ENCODE measurements around the gene FUT9.

Gene FUT9

GRCh38 chr6:96235927-96236326 is 220.2 kb downstream of the FUT9 start:
- Histone ChIP-seq H3K23ac (ENCODE audit: low read depth, low read length, poor library complexity) (no peak overlapping the region), H2BK15ac (ENCODE audit: low read length) (no peak overlapping the region), H2BK120ac (ENCODE audit: low read depth, low read length) (no peak overlapping the region), H3K4me3 (ENCODE audit: low read length in 2 of 2) (no peak overlapping the region), H3K4ac (ENCODE audit: low read length) (no peak overlapping the region), H4K91ac (ENCODE audit: low read depth, low read length, poor library complexity) (no peak overlapping the region), H3K79me1 (ENCODE audit: low read depth, low read length) (no peaks in the 10 kb centered on the region), H2BK5ac (ENCODE audit: low read length) (no peak overlapping the region), H3K4me2 (ENCODE audit: insufficient read depth, low read length, poor library complexity, severe bottlenecking) (no peak overlapping the region), H3K9me3 (replicated peaks in 1 of 2; ENCODE audit: control insufficient read depth in 2 of 2, insufficient read depth in 1 of 2, low read depth in 1 of 2, low read length in 2 of 2) (no peaks in the 10 kb centered on the region), H3K27me3 (ENCODE audit: control insufficient read depth in 3 of 3, insufficient read depth in 3 of 3, low read depth in 1 of 3, low read length in 3 of 3) (no peaks in the 10 kb centered on the region), H2BK12ac (ENCODE audit: low read length) (no peak overlapping the region), H3K18ac (ENCODE audit: low read length) (no peak overlapping the region), H3K14ac (ENCODE audit: low read length) (no peak overlapping the region), H2AK5ac (ENCODE audit: low read depth, low read length) (no peak overlapping the region), H3K27ac (replicated peaks; ENCODE audit: low read length) (no peak overlapping the region), H3K36me3 (replicated peaks in 1 of 2; ENCODE audit: control insufficient read depth in 2 of 2, insufficient read depth in 2 of 2, low read length in 2 of 2) (no peaks in the 10 kb centered on the region), H3K9ac (ENCODE audit: low read depth, low read length, poor library complexity) (no peak overlapping the region), H2AFZ (ENCODE audit: low read length) (no peak overlapping the region), H4K8ac (ENCODE audit: low read depth, low read length) (no peak overlapping the region), H3K4me1 (ENCODE audit: control insufficient read depth in 2 of 2, insufficient read depth in 1 of 2, low read depth in 1 of 2, low read length in 2 of 2) (peaks cover 0 to 4% of the 10 kb centered on the region in 2 donors)
- WGBS, 2 donors (ENCODE audit: extremely low coverage in 2 of 2, insufficient read length in 2 of 2, insufficient replicate concordance in 1 of 2), result no CpG with 5 or more reads among the region's 5 CpGs
- DNase-seq (ENCODE audit: low spot score), result no peak

GRCh38 chr6:96236471-96236870 is 220.7 kb downstream of the FUT9 start:
- Histone ChIP-seq H3K18ac (ENCODE audit: low read length) (no peak overlapping the region), H2BK120ac (ENCODE audit: low read depth, low read length) (no peak overlapping the region), H3K4ac (ENCODE audit: low read length) (no peak overlapping the region), H2AK5ac (ENCODE audit: low read depth, low read length) (no peak overlapping the region), H2BK5ac (ENCODE audit: low read length) (no peak overlapping the region), H3K4me2 (ENCODE audit: insufficient read depth, low read length, poor library complexity, severe bottlenecking) (no peak overlapping the region), H2BK12ac (ENCODE audit: low read length) (no peak overlapping the region), H2BK15ac (ENCODE audit: low read length) (no peak overlapping the region), H3K36me3 (replicated peaks in 1 of 2; ENCODE audit: control insufficient read depth in 2 of 2, insufficient read depth in 2 of 2, low read length in 2 of 2) (no peaks in the 10 kb centered on the region), H3K27ac (replicated peaks; ENCODE audit: low read length) (no peak overlapping the region), H3K9ac (ENCODE audit: low read depth, low read length, poor library complexity) (no peak overlapping the region), H3K23ac (ENCODE audit: low read depth, low read length, poor library complexity) (no peak overlapping the region), H3K27me3 (ENCODE audit: control insufficient read depth in 3 of 3, insufficient read depth in 3 of 3, low read depth in 1 of 3, low read length in 3 of 3) (no peaks in the 10 kb centered on the region), H4K8ac (ENCODE audit: low read depth, low read length) (no peak overlapping the region), H4K91ac (ENCODE audit: low read depth, low read length, poor library complexity) (no peak overlapping the region), H3K4me3 (ENCODE audit: low read length in 2 of 2) (no peak overlapping the region), H3K9me3 (replicated peaks in 1 of 2; ENCODE audit: control insufficient read depth in 2 of 2, insufficient read depth in 1 of 2, low read depth in 1 of 2, low read length in 2 of 2) (no peaks in the 10 kb centered on the region), H3K79me1 (ENCODE audit: low read depth, low read length) (no peaks in the 10 kb centered on the region), H3K4me1 (ENCODE audit: control insufficient read depth in 2 of 2, insufficient read depth in 1 of 2, low read depth in 1 of 2, low read length in 2 of 2) (peaks cover 0 to 4% of the 10 kb centered on the region in 2 donors), H2AFZ (ENCODE audit: low read length) (no peak overlapping the region), H3K14ac (ENCODE audit: low read length) (no peak overlapping the region)
- no peak for DNase-seq (ENCODE audit: low spot score)
- no CpG with 5 or more reads among the region's 3 CpGs for WGBS, 2 donors (ENCODE audit: extremely low coverage in 2 of 2, insufficient read length in 2 of 2, insufficient replicate concordance in 1 of 2)

DNA sequence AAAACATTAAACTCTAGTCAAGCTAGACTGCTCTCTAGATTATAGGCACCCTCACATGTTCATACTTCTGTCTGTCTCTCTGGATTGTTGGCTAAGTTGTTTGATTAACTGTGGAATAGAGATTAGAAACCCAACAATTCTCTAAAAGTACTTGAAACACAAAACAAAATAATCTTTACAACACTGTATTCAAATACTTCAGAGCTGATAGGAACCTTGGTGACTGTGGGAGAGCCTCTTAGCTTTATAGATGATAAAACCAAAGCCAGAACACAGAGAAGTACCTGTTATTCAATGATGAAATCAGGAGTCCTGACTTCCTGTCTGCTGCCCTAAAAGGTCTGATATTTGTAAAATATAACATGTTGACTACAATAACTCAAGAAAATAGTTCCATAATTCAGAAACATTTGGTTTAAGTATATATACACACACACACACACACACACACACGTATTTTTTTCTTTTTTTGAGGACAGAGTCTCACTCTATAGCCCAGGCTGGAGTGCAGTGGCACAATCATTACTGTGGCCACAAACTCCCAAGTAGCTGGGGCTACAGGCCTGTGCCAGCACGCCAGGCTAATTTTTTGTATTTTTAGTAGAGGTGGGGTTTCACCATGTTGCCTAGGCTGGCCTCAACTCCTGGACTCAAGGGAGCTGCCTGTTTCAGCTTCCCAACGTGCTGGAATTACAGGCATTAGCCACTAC is 222.0 kb downstream of the FUT9 start:
- Histone ChIP-seq H2AFZ (ENCODE audit: low read length) (no peak overlapping the region), H3K9me3 (replicated peaks in 1 of 2; ENCODE audit: control insufficient read depth in 2 of 2, insufficient read depth in 1 of 2, low read depth in 1 of 2, low read length in 2 of 2) (no peaks in the 10 kb centered on the region), H2BK15ac (ENCODE audit: low read length) (no peak overlapping the region), H3K4me2 (ENCODE audit: insufficient read depth, low read length, poor library complexity, severe bottlenecking) (no peak overlapping the region), H3K18ac (ENCODE audit: low read length) (no peak overlapping the region), H3K9ac (ENCODE audit: low read depth, low read length, poor library complexity) (no peak overlapping the region), H2BK5ac (ENCODE audit: low read length) (no peak overlapping the region), H3K4ac (ENCODE audit: low read length) (no peak overlapping the region), H3K23ac (ENCODE audit: low read depth, low read length, poor library complexity) (no peak overlapping the region), H3K36me3 (replicated peaks in 1 of 2; ENCODE audit: control insufficient read depth in 2 of 2, insufficient read depth in 2 of 2, low read length in 2 of 2) (no peaks in the 10 kb centered on the region), H3K27me3 (ENCODE audit: control insufficient read depth in 3 of 3, insufficient read depth in 3 of 3, low read depth in 1 of 3, low read length in 3 of 3) (no peaks in the 10 kb centered on the region), H4K8ac (ENCODE audit: low read depth, low read length) (no peak overlapping the region), H2AK5ac (ENCODE audit: low read depth, low read length) (no peak overlapping the region), H3K14ac (ENCODE audit: low read length) (no peak overlapping the region), H2BK120ac (ENCODE audit: low read depth, low read length) (no peak overlapping the region), H3K4me1 (ENCODE audit: control insufficient read depth in 2 of 2, insufficient read depth in 1 of 2, low read depth in 1 of 2, low read length in 2 of 2) (peaks cover 0 to 4% of the 10 kb centered on the region in 2 donors), H3K79me1 (ENCODE audit: low read depth, low read length) (no peaks in the 10 kb centered on the region), H3K27ac (replicated peaks; ENCODE audit: low read length) (no peak overlapping the region), H2BK12ac (ENCODE audit: low read length) (no peak overlapping the region), H3K4me3 (ENCODE audit: low read length in 2 of 2) (no peak overlapping the region), H4K91ac (ENCODE audit: low read depth, low read length, poor library complexity) (no peak overlapping the region)
- DNase-seq (ENCODE audit: low spot score), result no peak
- no CpG with 5 or more reads among the region's 3 CpGs for WGBS, 2 donors (ENCODE audit: extremely low coverage in 2 of 2, insufficient read length in 2 of 2, insufficient replicate concordance in 1 of 2)

DNA sequence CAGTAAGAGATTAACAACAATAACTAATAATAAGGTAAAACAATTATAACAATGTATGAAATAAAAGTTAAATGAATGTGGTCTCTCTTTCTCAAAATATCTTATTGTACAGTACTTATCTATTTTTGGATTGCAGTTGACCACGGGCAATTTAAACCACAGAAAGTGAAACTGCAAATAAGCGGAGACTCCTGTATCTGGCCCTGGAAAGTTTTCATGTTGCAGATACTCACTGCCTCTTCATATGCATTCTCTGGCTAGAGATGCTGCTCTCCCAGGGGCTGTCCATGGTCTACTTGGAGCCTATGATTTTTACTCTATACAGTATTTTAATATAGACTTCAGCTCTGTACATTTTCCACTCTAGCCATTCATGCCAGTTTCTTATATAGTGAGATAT is 230.8 kb downstream of the FUT9 start:
- DNase-seq (ENCODE audit: low spot score), result no peak
- no peak overlapping the region for H3K18ac ChIP-seq (ENCODE audit: low read length)
- no peak overlapping the region for H3K4me2 ChIP-seq (ENCODE audit: insufficient read depth, low read length, poor library complexity, severe bottlenecking)
- H4K8ac ChIP-seq (ENCODE audit: low read depth, low read length), result no peak overlapping the region
- no peak overlapping the region for H2AFZ ChIP-seq (ENCODE audit: low read length)
- H2BK15ac ChIP-seq (ENCODE audit: low read length), result no peak overlapping the region
- no peaks in the 10 kb centered on the region for H3K79me1 ChIP-seq (ENCODE audit: low read depth, low read length)
- H3K36me3 ChIP-seq (replicated peaks in 1 of 2; ENCODE audit: control insufficient read depth in 2 of 2, insufficient read depth in 2 of 2, low read length in 2 of 2), result no peaks in the 10 kb centered on the region
- no CpG with 5 or more reads among the region's 2 CpGs for WGBS, 2 donors (ENCODE audit: extremely low coverage in 2 of 2, insufficient read length in 2 of 2, insufficient replicate concordance in 1 of 2)
- H2BK12ac ChIP-seq (ENCODE audit: low read length), result no peak overlapping the region
- no peak overlapping the region for H3K4ac ChIP-seq (ENCODE audit: low read length)
- H3K14ac ChIP-seq (ENCODE audit: low read length), result no peak overlapping the region
- H3K4me1 ChIP-seq (ENCODE audit: control insufficient read depth in 2 of 2, insufficient read depth in 1 of 2, low read depth in 1 of 2, low read length in 2 of 2), result no peaks in the 10 kb centered on the region
- H4K91ac ChIP-seq (ENCODE audit: low read depth, low read length, poor library complexity), result no peak overlapping the region
- no peak overlapping the region for H3K4me3 ChIP-seq (ENCODE audit: low read length in 2 of 2)
- no peak overlapping the region for H3K9ac ChIP-seq (ENCODE audit: low read depth, low read length, poor library complexity)
- no peak overlapping the region for H2AK5ac ChIP-seq (ENCODE audit: low read depth, low read length)
- no peak overlapping the region for H2BK120ac ChIP-seq (ENCODE audit: low read depth, low read length)
- H2BK5ac ChIP-seq (ENCODE audit: low read length), result no peak overlapping the region
- no peak overlapping the region for H3K27ac ChIP-seq (replicated peaks; ENCODE audit: low read length)
- H3K27me3 ChIP-seq (ENCODE audit: control insufficient read depth in 3 of 3, insufficient read depth in 3 of 3, low read depth in 1 of 3, low read length in 3 of 3), result no peaks in the 10 kb centered on the region
- H3K9me3 ChIP-seq (replicated peaks in 1 of 2; ENCODE audit: control insufficient read depth in 2 of 2, insufficient read depth in 1 of 2, low read depth in 1 of 2, low read length in 2 of 2), result no peaks in the 10 kb centered on the region
- H3K23ac ChIP-seq (ENCODE audit: low read depth, low read length, poor library complexity), result no peak overlapping the region
